HepG2 (cell line): ENCODE data around the gene SAP25. TPM values are rescaled to one million over a fixed set of nuclear protein-coding genes. Genes with fewer than 3 reads are reported as not detected.

Experiments
- DR1 ChIP-seq: sonication (generic); formaldehyde crosslinking; IDR thresholded peaks from 2 replicates; pipeline ENCODE4 v1.8.0; 2021; ENCODE audit warnings: mild to moderate bottlenecking, missing genetic modification reagents, inconsistent platforms
- REPIN1 ChIP-seq: sonication (generic); formaldehyde crosslinking; IDR thresholded peaks from 2 replicates; pipeline ENCODE4 v1.8.0; 2022; ENCODE audit warnings: missing genetic modification reagents, low read depth, mild to moderate bottlenecking, borderline replicate concordance
- ZNF136 ChIP-seq: sonication (generic); formaldehyde crosslinking; IDR thresholded peaks from 2 replicates; pipeline ENCODE4 v1.8.1; 2022; ENCODE audit warnings: low read depth, mild to moderate bottlenecking, moderate library complexity, missing genetic modification reagents
- ZNF724P ChIP-seq: sonication (generic); formaldehyde crosslinking; IDR thresholded peaks from 2 replicates; pipeline ENCODE4 v1.8.0; 2022; ENCODE audit warnings: missing genetic modification reagents, borderline replicate concordance
- ZNF75D ChIP-seq: sonication (generic); formaldehyde crosslinking; IDR thresholded peaks from 2 replicates; pipeline ENCODE4 v1.8.1; 2023; ENCODE audit warnings: missing genetic modification reagents, mild to moderate bottlenecking, borderline replicate concordance
- ZSCAN31 ChIP-seq: sonication (generic); formaldehyde crosslinking; IDR thresholded peaks from 2 replicates; pipeline ENCODE4 v1.5.0; 2020; ENCODE audit warnings: low read depth, mild to moderate bottlenecking, missing genetic modification reagents
- polyA plus RNA-seq, 8 experiments: library from polyadenylated mRNA; depleted of rRNA in 3 of 8; stranded (reverse) in 7 of 8; unstranded in 1 of 8; fragments of >200 nt; fragmentation: Illumina TruSeq in 4 of 8; extraction: Trizol in 4 of 8; gene quantifications; 2 replicates each; pipeline versions ENCODE4 v1.2.1 to v1.2.3, GENCODE V29; 2011 to 2016; ENCODE audit warnings: low read depth in 4 of 8, missing spikeins in 1 of 8, mixed read lengths in 1 of 8; ENCODE audit not compliant: insufficient read depth in 1 of 8
- total RNA-seq, 5 experiments: library from RNA; depleted of rRNA; stranded (reverse); fragments of >200 nt; fragmentation: Illumina TruSeq; extraction: Trizol; gene quantifications; 2 replicates each; pipeline ENCODE4 v1.2.3, GENCODE V29; 2016; ENCODE audit warnings: low read depth in 1 of 5
- TF ChIP-seq, protein P1 (sequence below): sonication (generic); formaldehyde crosslinking; IDR thresholded peaks from 2 replicates; pipeline ENCODE4 v1.8.1; 2023; ENCODE audit warnings: mild to moderate bottlenecking, missing genetic modification reagents
- TF ChIP-seq, protein P2 (sequence below): sonication (generic); formaldehyde crosslinking; IDR thresholded peaks from 2 replicates; pipeline ENCODE4 v1.4.0; 2020; ENCODE audit warnings: mild to moderate bottlenecking, missing genetic modification reagents
- TF ChIP-seq, protein P3 (sequence below): sonication (generic); formaldehyde crosslinking; IDR thresholded peaks from 2 replicates; pipeline ENCODE4 v1.4.0; 2020; ENCODE audit warnings: missing genetic modification reagents
- TF ChIP-seq, protein P4 (sequence below): sonication (generic); formaldehyde crosslinking; IDR thresholded peaks from 2 replicates; pipeline ENCODE4 v1.5.0; 2020; ENCODE audit warnings: mild to moderate bottlenecking, missing genetic modification reagents, moderate library complexity
- TF ChIP-seq, protein P5 (sequence below): sonication (generic); formaldehyde crosslinking; IDR thresholded peaks from 2 replicates; pipeline ENCODE4 v1.8.1; 2022; ENCODE audit warnings: low read depth, mild to moderate bottlenecking, missing genetic modification reagents
- TF ChIP-seq, protein P6 (sequence below): sonication (generic); formaldehyde crosslinking; IDR thresholded peaks from 2 replicates; pipeline ENCODE4 v1.4.0; 2020; ENCODE audit warnings: missing genetic modification reagents

SAP25 gene
- total and polyA plus RNA-seq, 2 of the 13 experiments (the other 11 are each of a cell fraction or from before 2014, with no cell fraction given): 0.15 to 0.20 TPM

DNA sequence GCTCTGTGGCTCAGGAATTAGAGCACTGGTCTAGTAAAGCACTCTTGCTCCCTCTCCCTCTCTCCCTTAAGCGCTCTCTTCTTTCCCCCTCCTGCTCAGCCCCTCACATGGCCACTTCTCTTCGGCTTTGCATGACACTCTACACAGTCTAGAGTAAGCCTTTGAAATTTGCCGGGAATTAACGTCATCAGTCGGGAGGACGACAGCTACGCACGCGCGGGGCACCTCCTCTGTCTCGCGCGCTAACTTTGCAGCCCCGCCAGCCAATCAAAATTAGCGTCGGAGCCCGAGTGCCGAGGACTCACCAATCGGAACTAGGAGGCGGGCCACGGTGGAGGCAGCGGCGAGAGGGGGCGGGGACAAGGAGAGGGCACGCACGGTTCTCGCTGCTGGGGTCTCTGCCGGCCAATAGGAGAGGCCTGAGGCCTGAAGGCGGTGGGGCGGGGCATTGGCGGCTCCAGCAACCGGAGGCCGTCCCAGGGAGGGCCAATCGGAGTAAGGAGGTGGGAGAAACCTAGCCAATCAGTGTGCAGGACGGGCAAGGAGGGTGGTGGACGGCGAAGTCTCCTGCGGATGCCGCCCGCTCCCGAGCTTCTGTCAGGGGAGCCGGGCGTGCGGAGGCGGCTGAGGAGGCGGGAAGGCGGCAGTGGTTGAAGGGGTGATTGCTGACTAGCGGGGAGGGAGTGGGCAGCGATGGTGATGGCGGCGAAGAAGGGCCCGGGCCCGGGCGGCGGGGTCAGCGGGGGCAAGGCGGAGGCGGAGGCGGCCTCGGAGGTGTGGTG, 34.9 kb downstream of the SAP25 start, which contains the start of gene AGFG2 (continued):
- TF ChIP-seq, protein P1, sequence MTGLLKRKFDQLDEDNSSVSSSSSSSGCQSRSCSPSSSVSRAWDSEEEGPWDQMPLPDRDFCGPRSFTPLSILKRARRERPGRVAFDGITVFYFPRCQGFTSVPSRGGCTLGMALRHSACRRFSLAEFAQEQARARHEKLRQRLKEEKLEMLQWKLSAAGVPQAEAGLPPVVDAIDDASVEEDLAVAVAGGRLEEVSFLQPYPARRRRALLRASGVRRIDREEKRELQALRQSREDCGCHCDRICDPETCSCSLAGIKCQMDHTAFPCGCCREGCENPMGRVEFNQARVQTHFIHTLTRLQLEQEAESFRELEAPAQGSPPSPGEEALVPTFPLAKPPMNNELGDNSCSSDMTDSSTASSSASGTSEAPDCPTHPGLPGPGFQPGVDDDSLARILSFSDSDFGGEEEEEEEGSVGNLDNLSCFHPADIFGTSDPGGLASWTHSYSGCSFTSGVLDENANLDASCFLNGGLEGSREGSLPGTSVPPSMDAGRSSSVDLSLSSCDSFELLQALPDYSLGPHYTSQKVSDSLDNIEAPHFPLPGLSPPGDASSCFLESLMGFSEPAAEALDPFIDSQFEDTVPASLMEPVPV (CRISPR knock-in tag): no peak
- TF ChIP-seq REPIN1 (CRISPR knock-in tag) (peak; percentile 70), ZNF724P (CRISPR knock-in tag) (peak; percentile 94), ZNF136 (CRISPR knock-in tag) (0 out of 2 replicates have a peak, but pooled peaks have one; percentile 31), DR1 (CRISPR knock-in tag) (peak; percentile 83), ZSCAN31 (CRISPR knock-in tag) (0 out of 2 replicates have a peak, but pooled peaks have one; percentile 44), ZNF75D (peak; percentile 36; the same call in 1 of the 2 replicates)
- TF ChIP-seq, protein P2, sequence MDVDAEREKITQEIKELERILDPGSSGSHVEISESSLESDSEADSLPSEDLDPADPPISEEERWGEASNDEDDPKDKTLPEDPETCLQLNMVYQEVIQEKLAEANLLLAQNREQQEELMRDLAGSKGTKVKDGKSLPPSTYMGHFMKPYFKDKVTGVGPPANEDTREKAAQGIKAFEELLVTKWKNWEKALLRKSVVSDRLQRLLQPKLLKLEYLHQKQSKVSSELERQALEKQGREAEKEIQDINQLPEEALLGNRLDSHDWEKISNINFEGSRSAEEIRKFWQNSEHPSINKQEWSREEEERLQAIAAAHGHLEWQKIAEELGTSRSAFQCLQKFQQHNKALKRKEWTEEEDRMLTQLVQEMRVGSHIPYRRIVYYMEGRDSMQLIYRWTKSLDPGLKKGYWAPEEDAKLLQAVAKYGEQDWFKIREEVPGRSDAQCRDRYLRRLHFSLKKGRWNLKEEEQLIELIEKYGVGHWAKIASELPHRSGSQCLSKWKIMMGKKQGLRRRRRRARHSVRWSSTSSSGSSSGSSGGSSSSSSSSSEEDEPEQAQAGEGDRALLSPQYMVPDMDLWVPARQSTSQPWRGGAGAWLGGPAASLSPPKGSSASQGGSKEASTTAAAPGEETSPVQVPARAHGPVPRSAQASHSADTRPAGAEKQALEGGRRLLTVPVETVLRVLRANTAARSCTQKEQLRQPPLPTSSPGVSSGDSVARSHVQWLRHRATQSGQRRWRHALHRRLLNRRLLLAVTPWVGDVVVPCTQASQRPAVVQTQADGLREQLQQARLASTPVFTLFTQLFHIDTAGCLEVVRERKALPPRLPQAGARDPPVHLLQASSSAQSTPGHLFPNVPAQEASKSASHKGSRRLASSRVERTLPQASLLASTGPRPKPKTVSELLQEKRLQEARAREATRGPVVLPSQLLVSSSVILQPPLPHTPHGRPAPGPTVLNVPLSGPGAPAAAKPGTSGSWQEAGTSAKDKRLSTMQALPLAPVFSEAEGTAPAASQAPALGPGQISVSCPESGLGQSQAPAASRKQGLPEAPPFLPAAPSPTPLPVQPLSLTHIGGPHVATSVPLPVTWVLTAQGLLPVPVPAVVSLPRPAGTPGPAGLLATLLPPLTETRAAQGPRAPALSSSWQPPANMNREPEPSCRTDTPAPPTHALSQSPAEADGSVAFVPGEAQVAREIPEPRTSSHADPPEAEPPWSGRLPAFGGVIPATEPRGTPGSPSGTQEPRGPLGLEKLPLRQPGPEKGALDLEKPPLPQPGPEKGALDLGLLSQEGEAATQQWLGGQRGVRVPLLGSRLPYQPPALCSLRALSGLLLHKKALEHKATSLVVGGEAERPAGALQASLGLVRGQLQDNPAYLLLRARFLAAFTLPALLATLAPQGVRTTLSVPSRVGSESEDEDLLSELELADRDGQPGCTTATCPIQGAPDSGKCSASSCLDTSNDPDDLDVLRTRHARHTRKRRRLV (CRISPR knock-in tag): peak; percentile 41; the same call in 1 of the 2 replicates
- TF ChIP-seq, protein P3, sequence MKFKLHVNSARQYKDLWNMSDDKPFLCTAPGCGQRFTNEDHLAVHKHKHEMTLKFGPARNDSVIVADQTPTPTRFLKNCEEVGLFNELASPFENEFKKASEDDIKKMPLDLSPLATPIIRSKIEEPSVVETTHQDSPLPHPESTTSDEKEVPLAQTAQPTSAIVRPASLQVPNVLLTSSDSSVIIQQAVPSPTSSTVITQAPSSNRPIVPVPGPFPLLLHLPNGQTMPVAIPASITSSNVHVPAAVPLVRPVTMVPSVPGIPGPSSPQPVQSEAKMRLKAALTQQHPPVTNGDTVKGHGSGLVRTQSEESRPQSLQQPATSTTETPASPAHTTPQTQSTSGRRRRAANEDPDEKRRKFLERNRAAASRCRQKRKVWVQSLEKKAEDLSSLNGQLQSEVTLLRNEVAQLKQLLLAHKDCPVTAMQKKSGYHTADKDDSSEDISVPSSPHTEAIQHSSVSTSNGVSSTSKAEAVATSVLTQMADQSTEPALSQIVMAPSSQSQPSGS (CRISPR knock-in tag): peak; percentile 55; the same call in 1 of the 2 replicates
- TF ChIP-seq, protein P4, sequence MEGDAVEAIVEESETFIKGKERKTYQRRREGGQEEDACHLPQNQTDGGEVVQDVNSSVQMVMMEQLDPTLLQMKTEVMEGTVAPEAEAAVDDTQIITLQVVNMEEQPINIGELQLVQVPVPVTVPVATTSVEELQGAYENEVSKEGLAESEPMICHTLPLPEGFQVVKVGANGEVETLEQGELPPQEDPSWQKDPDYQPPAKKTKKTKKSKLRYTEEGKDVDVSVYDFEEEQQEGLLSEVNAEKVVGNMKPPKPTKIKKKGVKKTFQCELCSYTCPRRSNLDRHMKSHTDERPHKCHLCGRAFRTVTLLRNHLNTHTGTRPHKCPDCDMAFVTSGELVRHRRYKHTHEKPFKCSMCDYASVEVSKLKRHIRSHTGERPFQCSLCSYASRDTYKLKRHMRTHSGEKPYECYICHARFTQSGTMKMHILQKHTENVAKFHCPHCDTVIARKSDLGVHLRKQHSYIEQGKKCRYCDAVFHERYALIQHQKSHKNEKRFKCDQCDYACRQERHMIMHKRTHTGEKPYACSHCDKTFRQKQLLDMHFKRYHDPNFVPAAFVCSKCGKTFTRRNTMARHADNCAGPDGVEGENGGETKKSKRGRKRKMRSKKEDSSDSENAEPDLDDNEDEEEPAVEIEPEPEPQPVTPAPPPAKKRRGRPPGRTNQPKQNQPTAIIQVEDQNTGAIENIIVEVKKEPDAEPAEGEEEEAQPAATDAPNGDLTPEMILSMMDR (CRISPR knock-in tag): no peak
- TF ChIP-seq, protein P5, sequence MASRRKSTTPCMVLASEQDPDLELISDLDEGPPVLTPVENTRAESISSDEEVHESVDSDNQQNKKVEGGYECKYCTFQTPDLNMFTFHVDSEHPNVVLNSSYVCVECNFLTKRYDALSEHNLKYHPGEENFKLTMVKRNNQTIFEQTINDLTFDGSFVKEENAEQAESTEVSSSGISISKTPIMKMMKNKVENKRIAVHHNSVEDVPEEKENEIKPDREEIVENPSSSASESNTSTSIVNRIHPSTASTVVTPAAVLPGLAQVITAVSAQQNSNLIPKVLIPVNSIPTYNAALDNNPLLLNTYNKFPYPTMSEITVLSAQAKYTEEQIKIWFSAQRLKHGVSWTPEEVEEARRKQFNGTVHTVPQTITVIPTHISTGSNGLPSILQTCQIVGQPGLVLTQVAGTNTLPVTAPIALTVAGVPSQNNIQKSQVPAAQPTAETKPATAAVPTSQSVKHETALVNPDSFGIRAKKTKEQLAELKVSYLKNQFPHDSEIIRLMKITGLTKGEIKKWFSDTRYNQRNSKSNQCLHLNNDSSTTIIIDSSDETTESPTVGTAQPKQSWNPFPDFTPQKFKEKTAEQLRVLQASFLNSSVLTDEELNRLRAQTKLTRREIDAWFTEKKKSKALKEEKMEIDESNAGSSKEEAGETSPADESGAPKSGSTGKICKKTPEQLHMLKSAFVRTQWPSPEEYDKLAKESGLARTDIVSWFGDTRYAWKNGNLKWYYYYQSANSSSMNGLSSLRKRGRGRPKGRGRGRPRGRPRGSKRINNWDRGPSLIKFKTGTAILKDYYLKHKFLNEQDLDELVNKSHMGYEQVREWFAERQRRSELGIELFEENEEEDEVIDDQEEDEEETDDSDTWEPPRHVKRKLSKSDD (CRISPR knock-in tag): 0 out of 2 replicates have a peak, but pooled peaks have one; percentile 47
- TF ChIP-seq, protein P6, sequence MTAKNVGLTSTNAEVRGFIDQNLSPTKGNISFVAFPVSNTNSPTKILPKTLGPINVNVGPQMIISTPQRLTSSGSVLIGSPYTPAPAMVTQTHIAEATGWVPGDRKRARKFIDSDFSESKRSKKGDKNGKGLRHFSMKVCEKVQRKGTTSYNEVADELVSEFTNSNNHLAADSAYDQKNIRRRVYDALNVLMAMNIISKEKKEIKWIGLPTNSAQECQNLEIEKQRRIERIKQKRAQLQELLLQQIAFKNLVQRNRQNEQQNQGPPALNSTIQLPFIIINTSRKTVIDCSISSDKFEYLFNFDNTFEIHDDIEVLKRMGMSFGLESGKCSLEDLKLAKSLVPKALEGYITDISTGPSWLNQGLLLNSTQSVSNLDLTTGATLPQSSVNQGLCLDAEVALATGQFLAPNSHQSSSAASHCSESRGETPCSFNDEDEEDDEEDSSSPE (CRISPR knock-in tag): peak; percentile 99
